Measurements from ENCODE around the gene KISS1R.

- TF ChIP-seq CTCF (IDR thresholded peaks at IDR 0.05) (no peak), POLR2A (IDR thresholded peaks at IDR 0.05) (no peak)
Observed at GRCh38 chr19:958967-959855, 42.1 kb downstream of the KISS1R start.
